HG03354 (cell line): ENCODE results near the gene CORO2A.

Source experiments
- ATAC-seq: cut with Tn5 transposase; IDR thresholded peaks from one replicate; pipeline ENCODE4 v1.9.1; 2021; ENCODE audit warnings: mild to moderate bottlenecking; ENCODE audit not compliant: unreplicated experiment, poor library complexity, severe bottlenecking

The CORO2A gene

GRCh38 chr9:98222885-98223691 lies 30.7 kb upstream of the CORO2A start:
- ATAC-seq: no peak

DNA sequence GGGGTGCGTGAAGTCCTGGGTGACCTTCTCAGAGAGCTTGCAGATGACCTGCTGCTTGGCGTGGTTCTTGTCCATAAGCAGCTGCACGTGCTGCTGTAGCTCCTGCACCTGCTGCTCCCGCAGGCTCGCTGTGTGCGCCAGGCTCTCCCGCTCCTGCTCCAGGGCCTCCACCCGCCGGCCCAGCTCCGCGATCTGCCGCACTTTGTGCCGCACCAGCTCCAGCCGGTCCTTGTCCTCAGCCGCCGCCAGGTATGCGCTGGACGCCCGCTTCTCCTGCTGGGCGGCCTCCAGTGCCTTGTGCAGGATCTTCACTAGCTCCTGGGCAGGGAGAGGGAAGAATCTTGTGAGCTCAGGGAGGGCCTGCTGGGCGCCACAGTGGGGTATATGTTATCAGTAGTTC lies 28.5 kb upstream of the CORO2A start:
- no peak for ATAC-seq

DNA sequence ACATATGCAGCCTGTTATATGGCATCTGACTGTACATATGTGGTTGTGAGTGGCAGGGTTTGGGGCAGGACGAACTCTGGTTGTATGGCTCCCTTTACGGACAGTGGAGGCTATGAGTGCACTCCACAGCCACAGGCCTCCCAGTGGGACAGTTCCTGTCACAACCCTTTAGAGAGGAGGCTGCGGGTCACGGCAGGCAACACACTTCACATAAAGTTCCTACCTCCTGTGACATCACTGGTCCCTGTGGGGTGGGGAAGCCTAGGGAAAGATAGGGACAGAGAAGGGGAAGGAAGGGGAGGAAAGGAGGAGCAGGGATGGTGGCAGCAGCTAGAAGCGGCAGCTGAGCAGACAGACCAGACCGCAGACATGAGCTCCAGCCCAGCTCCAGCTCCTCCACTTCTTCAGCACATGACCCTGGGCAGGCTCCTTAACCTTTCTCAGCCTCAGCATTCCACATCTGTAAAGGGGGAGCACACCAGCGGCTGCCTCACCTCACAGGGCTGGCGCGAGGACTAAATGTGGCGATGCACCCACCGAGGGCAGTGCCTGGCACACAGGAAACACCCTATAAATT lies 27.4 kb upstream of the CORO2A start:
- no peak for ATAC-seq

DNA sequence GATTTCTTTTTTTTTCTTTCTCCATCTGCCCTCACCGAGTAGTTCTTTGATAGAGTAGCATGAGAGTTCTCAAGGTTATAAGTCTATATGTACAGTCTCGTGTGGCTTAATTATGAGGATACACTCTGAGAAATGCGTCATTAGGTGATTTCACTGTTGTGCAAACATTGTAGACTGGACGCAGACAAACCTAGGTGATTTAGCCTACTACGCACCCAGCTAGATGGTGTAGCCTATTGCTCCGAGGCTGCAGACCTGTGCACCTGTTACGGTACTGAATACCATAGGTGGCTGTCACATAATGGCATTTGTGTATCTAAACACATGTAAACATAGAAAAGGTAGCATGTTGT lies 26.9 kb upstream of the CORO2A start:
- ATAC-seq: no peak

- ATAC-seq: no peak
Observed at GRCh38 chr9:98218562-98219363, 26.3 kb upstream of the CORO2A start.

DNA sequence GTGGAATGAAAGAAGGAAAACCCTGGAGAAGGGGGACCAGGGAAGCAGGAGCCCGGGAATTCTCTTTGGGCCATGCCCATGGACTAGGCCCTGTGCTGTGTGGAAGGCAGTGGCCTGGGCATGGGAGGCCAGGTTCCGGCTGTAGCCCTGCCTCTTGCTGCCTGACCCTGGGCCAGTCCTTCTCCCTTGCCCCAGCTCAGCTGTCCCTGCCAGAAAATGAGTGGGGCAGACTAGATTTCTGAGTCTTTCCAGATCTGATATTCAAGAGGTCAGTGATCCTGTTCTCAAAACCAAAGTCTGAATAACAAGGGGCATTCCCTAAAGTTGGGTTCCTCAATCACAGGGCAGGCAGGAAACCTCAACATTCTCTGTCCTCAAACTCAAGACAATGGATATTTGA lies 24.8 kb upstream of the CORO2A start:
- ATAC-seq: no peak

- no peak for ATAC-seq
Observed at GRCh38 chr9:98216391-98216790, 24.0 kb upstream of the CORO2A start.

DNA sequence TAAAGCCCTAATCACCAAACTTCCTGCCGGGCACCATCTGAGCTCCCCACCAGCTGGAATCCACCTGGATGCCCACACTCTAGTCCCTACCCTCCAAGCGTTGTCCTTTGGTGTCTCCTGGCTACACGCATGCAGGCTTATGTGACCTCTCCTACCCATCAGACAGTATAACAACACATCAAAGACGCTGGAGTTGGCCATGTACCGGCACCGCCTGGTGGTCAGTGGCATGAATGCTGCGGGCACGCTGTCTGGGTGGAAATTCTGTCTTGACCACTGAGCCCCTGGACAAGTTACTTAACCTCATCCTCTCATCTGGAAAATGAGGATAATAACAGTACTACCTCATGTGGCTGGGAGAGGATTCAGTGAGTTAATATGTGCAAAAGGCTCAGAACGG lies 23.4 kb upstream of the CORO2A start:
- no peak for ATAC-seq

DNA sequence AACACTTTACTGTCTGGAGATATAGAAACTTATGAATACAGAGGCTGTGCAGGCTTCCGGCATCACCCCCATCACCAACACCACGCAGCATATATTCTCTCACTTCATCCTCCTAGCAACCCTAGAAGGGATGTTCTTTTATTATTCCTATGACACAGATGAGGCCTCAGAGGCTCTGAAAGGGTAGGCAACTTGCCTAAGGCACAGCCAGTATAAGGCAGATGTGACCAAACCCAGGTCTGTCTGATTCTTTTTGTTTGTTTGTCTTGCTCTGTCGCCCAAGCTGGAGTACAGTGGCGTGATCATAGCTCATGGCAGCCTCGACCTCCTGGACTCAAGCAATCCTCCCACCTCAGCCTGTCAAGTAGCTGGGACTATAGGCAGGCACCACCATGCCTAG lies 22.8 kb upstream of the CORO2A start:
- no peak for ATAC-seq

- ATAC-seq: no peak
Observed at GRCh38 chr9:98214811-98215210, 22.4 kb upstream of the CORO2A start.

DNA sequence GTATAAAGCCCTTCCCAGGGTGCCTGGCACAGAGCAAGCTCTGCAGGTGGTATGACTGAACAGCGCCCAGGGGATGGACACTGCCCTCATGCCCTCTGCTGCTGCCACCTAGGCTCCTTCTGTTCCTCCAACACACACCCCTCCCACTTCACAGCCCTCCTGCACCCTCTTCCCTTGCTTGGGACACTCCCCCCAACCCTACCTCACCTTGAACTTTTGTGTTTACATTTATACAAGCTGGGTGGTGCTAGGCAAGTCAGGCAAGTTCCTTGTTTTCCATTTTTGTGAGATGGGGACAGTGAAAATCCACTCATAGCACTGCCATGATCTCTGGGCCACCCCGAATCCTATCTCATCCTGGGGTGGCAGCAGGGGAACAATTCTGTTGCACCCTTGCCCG lies 18.8 kb upstream of the CORO2A start:
- no peak for ATAC-seq

GRCh38 chr9:98210435-98210834 lies 18.0 kb upstream of the CORO2A start:
- ATAC-seq: no peak

- ATAC-seq: no peak
Observed at GRCh38 chr9:98209530-98209929, 17.1 kb upstream of the CORO2A start.

DNA sequence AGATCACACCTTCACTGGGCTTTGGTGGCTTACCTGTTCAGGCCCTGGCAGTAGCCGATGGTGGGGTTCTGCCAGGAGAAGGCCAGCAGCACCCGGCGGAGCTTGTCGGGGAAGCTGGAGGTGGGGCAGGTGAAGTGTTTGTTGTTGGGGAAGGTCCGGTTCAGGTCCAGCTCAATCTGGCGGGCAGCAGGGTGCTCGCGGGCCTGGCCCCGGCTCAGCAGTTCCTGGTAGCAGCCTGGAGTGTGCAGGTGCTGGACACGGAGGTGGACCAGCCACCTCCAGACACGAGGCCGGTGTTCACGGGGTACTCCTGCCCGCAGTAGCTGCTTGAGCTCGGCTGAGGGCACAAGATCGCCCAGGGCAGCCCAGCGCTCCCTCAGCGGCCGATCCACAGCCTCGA lies 16.2 kb upstream of the CORO2A start:
- no peak for ATAC-seq

DNA sequence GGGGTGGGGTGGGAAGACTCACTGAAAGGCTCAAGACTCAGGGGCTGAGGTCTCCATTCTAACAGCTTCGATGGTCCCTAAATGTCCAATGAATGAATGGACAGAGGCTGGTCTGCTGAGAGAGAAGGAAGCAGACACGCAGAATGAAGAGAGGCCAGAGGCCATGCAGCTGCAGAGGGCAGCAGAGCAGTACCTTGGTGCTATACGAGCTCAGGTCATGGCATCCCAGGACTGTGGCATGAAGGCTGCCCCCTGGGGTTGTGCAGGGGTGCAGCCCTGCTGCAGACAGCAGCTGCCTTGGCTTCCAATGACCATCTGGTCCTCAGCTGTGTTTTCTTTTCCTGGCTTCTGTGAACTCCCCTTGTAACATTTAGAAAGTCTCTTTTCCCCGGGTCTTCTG lies 15.2 kb upstream of the CORO2A start:
- ATAC-seq: no peak

DNA sequence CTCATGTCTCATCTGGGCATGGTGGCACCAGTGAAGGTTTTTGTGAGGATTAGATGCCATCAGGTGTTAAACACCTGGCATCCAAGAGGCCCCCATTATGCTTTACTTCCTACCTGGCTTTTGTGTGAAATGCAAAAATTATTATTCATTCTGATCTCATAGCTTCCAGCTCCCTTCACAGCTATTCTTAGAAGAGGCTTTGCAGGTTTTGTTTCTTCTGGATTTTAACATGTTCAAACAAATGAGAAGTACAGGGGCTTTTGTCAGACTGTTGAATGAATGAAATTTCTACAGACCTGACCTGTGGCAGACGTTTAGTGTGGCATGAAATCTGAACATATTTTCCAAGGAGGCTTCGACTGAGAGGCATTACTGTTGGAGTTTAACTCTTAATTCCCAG lies 14.3 kb upstream of the CORO2A start:
- ATAC-seq: no peak

DNA sequence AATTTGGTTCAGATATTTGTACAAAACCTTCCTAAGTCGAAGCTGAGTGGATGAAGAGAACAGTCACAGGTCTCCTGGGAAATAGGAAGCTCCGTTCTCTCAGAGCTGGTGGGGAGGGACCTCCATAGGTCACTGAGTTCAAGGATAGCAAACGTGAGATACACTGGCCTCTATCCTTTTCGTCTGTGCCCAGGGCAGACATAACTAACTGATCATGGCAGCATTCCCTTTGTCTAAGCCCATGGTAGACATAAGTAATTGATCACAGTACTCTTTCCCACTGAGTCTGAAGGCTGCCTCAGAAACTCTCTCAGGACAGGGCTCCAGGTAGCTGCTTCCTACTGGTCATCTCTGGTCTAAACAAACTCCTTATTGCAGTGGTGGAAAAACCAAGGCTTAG lies 12.3 kb upstream of the CORO2A start:
- ATAC-seq: no peak

GRCh38 chr9:98203153-98203552 lies 10.7 kb upstream of the CORO2A start:
- no peak for ATAC-seq

- ATAC-seq: no peak
Observed at GRCh38 chr9:98202252-98202651, 9.8 kb upstream of the CORO2A start.

DNA sequence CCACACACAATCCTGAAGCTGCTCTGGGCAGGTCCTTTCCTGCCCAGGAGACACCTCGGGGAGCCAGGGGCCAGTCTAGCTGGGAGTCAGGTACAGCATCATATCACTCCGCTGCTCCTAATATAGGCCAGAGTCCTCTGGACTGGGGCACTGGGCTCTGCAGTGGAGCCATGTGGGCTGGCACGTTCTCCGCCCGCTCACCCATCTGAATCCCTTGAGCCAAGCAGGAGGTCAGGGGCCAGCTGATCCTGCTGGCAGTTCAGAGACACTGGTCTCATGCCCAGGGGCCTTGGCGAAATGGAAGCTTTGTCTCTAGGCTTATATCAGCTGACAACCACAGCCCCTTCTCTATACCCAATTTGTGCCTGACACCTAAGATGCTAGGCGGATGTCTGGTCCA lies 9.3 kb upstream of the CORO2A start:
- ATAC-seq: no peak

- ATAC-seq: no peak
Observed at GRCh38 chr9:98201102-98201501, 8.7 kb upstream of the CORO2A start.
